Peyer's patch (tissue), 4 donors: ENCODE measurements around the gene ARHGEF25.

Experiments used
- POLR2A ChIP-seq, 2 donors: fragments of 450-650 bp; IDR thresholded peaks; one replicate each; pipeline ENCODE4 v1.5.1; 2017; ENCODE audit warnings: antibody characterized with exemption in 2 of 2, mild to moderate bottlenecking in 2 of 2, moderate library complexity in 2 of 2
- TF ChIP-seq, protein P1 (sequence below), 6 experiments: fragments of 450-650 bp in 4 of 6; fragments of 200-600 bp in 2 of 6; sonication (generic) in 1 of 6; IDR thresholded peaks; one replicate each; pipeline ENCODE4 v1.5.1; 2017 to 2019; ENCODE audit warnings: antibody characterized with exemption in 6 of 6, mild to moderate bottlenecking in 3 of 6, moderate library complexity in 1 of 6

DNA sequence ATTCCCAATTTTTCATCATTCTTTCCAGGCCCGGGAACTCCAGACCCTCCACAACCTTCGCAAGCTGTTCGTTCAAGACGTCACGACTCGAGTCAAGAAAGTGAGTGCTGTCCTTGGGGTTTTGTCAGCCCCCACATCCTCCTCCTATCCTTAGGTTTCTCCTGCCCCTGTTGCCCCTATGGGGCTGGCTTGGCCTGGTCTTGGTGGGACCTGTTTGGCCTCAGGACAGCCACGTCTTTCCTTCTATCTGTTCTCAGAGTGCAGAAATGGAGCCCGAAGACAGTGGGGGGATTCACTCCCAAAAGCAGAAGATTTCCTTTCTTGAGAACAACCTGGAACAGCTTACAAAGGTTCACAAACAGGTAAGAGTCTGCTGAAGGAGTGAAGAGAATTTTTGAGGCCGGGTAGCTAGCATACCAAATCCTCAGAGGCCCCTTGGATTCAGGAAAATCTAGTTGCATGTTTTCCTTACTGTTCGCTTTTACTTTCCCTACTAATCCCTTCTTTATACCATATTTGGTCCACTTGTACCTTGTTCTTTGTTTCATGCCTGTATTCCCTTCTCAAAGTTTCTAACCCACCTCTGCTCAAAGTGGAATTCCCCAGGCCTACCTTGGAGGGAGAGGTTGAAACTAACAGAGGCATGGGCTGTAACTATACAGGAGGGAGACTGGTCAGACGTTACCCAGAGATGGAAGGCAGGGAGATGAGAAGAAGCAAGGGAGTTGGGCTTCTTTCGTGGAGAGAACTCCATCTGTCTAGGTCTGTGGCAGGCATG lies 33.1 kb upstream of the ARHGEF25 start:
- TF ChIP-seq, protein P1, sequence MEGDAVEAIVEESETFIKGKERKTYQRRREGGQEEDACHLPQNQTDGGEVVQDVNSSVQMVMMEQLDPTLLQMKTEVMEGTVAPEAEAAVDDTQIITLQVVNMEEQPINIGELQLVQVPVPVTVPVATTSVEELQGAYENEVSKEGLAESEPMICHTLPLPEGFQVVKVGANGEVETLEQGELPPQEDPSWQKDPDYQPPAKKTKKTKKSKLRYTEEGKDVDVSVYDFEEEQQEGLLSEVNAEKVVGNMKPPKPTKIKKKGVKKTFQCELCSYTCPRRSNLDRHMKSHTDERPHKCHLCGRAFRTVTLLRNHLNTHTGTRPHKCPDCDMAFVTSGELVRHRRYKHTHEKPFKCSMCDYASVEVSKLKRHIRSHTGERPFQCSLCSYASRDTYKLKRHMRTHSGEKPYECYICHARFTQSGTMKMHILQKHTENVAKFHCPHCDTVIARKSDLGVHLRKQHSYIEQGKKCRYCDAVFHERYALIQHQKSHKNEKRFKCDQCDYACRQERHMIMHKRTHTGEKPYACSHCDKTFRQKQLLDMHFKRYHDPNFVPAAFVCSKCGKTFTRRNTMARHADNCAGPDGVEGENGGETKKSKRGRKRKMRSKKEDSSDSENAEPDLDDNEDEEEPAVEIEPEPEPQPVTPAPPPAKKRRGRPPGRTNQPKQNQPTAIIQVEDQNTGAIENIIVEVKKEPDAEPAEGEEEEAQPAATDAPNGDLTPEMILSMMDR (IDR thresholded peaks at IDR 0.05) = no peak
- no peak for TF ChIP-seq POLR2A (IDR thresholded peaks at IDR 0.05)
